Naive thymus-derived CD8-positive, alpha-beta T cell (primary cell): Measurements from ENCODE around the gene KDM2B. TPM values are rescaled to one million over a fixed set of nuclear protein-coding genes. Genes with fewer than 3 reads are reported as not detected.
"Not testable (repeated sequence)": the region's sequence is repeated elsewhere in the genome, so short reads cannot be mapped to it uniquely, and the experiment has no call there.

Experiments used
- ATAC-seq, 2 donors: fragments of 150-1000 bp; cut with Tn5 transposase in 1 of 2; sonication (Bioruptor Pico), chemical (Tn5 transposase) in 1 of 2; 1 replicate in 1 of 2; 2 replicates in 1 of 2; pipeline ENCODE4 v1.10.0; 2021; ENCODE audit warnings: mild to moderate bottlenecking in 2 of 2, moderate library complexity in 2 of 2
- POLR2A ChIA-PET: fragments of 350-600 bp; sonication (Branson Sonifier 250); formaldehyde crosslinking; loops from one replicate; lab custom pipeline; 2021; ENCODE audit warnings: antibody characterized with exemption; lab: Charles Lee
- DNase-seq, 10 donors: peaks; one replicate each; pipeline versions ENCODE4 v3.0.0 to v3.0.0-alpha.2; 2020 to 2022
- H3K27ac Mint-ChIP-seq, 10 donors: one replicate each; pipeline ENCODE4 v1.8.0; 2020 to 2022; ENCODE audit warnings: mild to moderate bottlenecking in 10 of 10, mixed read lengths in 10 of 10, moderate library complexity in 4 of 10, inconsistent platforms in 1 of 10
- H3K27me3 Mint-ChIP-seq, 5 donors: one replicate each; pipeline ENCODE4 v1.8.0; 2021 to 2022; ENCODE audit warnings: mixed read lengths in 5 of 5
- H3K36me3 Mint-ChIP-seq, 3 donors: one replicate each; pipeline ENCODE4 v1.8.0; 2020 to 2022; ENCODE audit warnings: mixed read lengths in 3 of 3, mild to moderate bottlenecking in 2 of 3, inconsistent platforms in 1 of 3
- H3K4me1 Mint-ChIP-seq, 4 donors: one replicate each; pipeline ENCODE4 v1.8.0; 2021 to 2022; ENCODE audit warnings: mixed read lengths in 4 of 4
- H3K4me3 Mint-ChIP-seq, 10 donors: one replicate each; pipeline ENCODE4 v1.8.0; 2020 to 2022; ENCODE audit warnings: mild to moderate bottlenecking in 10 of 10, mixed read lengths in 10 of 10, moderate library complexity in 6 of 10, inconsistent platforms in 1 of 10
- H3K9me3 Mint-ChIP-seq, 9 donors: one replicate each; pipeline ENCODE4 v1.8.0; 2020 to 2022; ENCODE audit warnings: mixed read lengths in 9 of 9, mild to moderate bottlenecking in 3 of 9, inconsistent platforms in 1 of 9, moderate library complexity in 1 of 9
- polyA plus RNA-seq, 3 donors: library from polyadenylated mRNA; unstranded; fragments of 300-500 nt; fragmentation: Illumina TruSeq; gene quantifications; one replicate each; pipeline ENCODE4 v1.2.3, GENCODE V29; 2021
- total RNA-seq, 8 experiments: library from RNA in 2 of 8; stranded (reverse) in 2 of 8; gene quantifications; one replicate each; pipeline ENCODE4 v1.2.3 and lab custom pipeline; 2021 to 2026

The KDM2B gene
- total and polyA plus RNA-seq, 5 experiments from 2014 or later: 13.0 to 95.0 (median 19.4) TPM

DNA sequence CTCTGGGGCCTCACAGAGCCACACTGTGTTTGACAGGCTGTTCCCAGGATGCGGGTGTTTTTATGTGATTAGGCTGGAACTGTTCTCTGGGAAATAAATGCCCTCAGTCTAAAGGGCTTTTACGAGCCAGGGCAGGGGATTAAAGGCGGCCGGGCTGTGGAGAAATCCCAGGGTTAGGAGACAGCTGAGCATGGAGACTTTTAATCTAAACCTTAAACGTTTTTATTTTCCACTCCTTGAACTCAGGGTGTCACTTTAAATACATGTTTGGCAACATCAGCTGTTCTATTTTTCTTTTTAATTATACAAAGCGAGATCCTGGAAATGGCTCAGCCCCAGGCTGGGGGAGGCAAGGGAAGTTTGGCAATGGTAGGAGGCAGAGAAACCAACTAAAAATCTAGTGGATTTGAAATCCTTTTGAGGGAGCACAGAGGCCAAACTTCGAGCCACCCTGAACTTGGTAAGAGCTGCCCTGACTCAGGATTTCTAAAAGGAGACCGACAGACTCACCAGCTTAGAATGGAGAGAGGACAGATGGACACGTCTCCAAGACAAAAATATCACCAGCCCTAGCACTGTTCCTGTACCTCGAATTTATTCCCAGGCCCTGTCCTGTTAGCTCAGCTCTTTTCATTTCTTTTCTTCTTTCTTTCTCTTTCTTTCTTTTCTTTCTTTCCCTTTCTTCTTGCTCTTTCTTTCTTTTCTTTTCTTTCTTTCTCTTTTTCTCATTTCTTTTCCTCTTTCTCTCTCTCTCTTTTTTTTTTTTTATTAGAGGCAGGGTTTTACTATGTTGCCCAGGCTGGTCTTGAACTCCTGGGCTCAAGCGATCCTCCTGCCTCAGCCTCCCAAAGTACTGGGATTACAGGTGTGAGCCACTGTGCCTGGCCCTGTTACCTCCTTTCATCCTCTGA lies 29.7 kb upstream of the KDM2B start:
- no peak for ATAC-seq
- DNase-seq: no peak
- POLR2A ChIA-PET: interaction anchor here (0.7 to 1.0 kb wide), 3 partner anchors 13 to 31 kb away, joined by 3 read pairs; no protein-coding TSS in a partner anchor
- Mint-ChIP-seq H3K4me3 (no peak overlapping the region), H3K36me3 (no peaks in the 10 kb centered on the region), H3K9me3 (no peaks in the 10 kb centered on the region), H3K27me3 (no peaks in the 10 kb centered on the region), H3K27ac (peak overlapping the region; percentile 4 to 90 (median 49)), H3K4me1 (peaks cover 5 to 8% (median 7%) of the 10 kb centered on the region in 4 donors)

- ATAC-seq: no peak
- peak overlapping the region in 4 of 10 donors; percentile 17 to 82 (median 55) for H3K27ac Mint-ChIP-seq
These were observed 27.5 kb upstream of the KDM2B start for GRCh38 chr12:121608301-121608700.

DNA sequence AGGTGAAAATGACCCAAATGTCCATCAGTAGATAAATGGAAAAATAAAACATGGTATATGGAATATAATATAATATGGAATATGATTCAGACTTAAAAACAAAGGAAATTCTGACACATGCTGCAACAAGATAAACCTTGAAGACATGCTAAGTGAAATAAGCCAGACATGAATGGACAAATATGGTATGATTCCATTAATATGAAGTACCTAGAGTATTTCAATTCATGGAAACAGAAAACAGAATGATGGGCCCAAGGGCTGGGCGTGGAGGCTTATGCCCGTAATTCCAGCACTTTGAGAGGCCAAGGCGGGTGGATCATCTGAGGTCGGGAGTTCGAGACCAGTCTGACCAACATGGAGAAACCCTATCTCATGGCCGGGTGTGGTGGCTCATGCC lies 22.8 kb upstream of the KDM2B start:
- no peaks in the 10 kb centered on the region for H3K27me3 Mint-ChIP-seq
- no peak overlapping the region for H3K4me3 Mint-ChIP-seq
- no peak overlapping the region for H3K27ac Mint-ChIP-seq
- H3K36me3 Mint-ChIP-seq: no peaks in the 10 kb centered on the region
- no peak for ATAC-seq
- no peaks in the 10 kb centered on the region for H3K9me3 Mint-ChIP-seq
- POLR2A ChIA-PET: interaction anchor here (0.7 to 2.0 kb wide), 3 partner anchors 8 to 24 kb away, joined by 6 to 9 read pairs (median 7); no protein-coding TSS in a partner anchor
- no peak for DNase-seq
- peaks cover 0 to 5% (median 2%) of the 10 kb centered on the region in 4 donors for H3K4me1 Mint-ChIP-seq

More at GRCh38 chr12:121608301-121608700, 27.5 kb upstream of the KDM2B start:
- DNase-seq: no peak
- Mint-ChIP-seq H3K4me3 (no peak overlapping the region), H3K36me3 (no peaks in the 10 kb centered on the region), H3K4me1 (peaks cover 0 to 7% (median 3%) of the 10 kb centered on the region in 4 donors), H3K9me3 (no peaks in the 10 kb centered on the region), H3K27me3 (no peaks in the 10 kb centered on the region)
- POLR2A ChIA-PET: no interaction called here

DNA sequence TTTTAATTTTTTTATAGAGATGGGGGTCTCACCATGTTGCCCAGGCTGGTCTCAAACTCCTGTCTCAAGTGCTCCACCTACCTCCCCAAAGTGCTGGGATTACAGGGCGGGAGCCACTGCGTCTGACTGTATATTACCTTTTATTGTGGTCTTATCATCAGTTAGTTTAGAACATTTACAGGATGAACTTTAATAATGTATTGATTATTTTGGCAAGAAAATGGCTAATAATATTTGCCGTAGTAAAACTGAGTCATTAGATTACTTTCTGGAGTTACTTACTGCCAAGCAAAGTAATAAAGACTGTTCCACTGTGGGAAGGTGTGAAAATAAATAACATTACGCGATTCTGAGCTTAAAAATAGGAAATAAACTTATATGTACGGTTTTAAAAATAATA lies 21.9 kb upstream of the KDM2B start:
- no peak for DNase-seq
- Mint-ChIP-seq H3K27me3 (no peaks in the 10 kb centered on the region), H3K4me1 (peaks cover 0 to 11% (median 2%) of the 10 kb centered on the region in 4 donors), H3K36me3 (no peaks in the 10 kb centered on the region), H3K9me3 (no peaks in the 10 kb centered on the region), H3K27ac (peak overlapping the region in 1 of 10 donors; percentile 46), H3K4me3 (no peak overlapping the region)
- ATAC-seq: no peak
- POLR2A ChIA-PET: interaction anchor here (1.5 to 2.0 kb wide), 2 partner anchors 12 to 24 kb away, joined by 7 to 9 read pairs; no protein-coding TSS in a partner anchor

GRCh38 chr12:121600702-121601336 lies 20.0 kb upstream of the KDM2B start:
- H3K4me1 Mint-ChIP-seq: peaks cover 0 to 11% (median 1%) of the 10 kb centered on the region in 4 donors
- POLR2A ChIA-PET: interaction anchor here (0.5 to 1.1 kb wide), 5 partner anchors 9 to 82 kb away, joined by 3 to 6 read pairs (median 4); no protein-coding TSS in a partner anchor
- H3K27me3 Mint-ChIP-seq: no peaks in the 10 kb centered on the region
- DNase-seq (no peak), ATAC-seq (no peak)
- H3K9me3 Mint-ChIP-seq: no peaks in the 10 kb centered on the region
- H3K27ac Mint-ChIP-seq: peak overlapping the region in 2 of 10 donors; percentile 7 to 12
- H3K4me3 Mint-ChIP-seq: no peak overlapping the region
- peaks cover 0 to 2% (median 0%) of the 10 kb centered on the region in 3 donors for H3K36me3 Mint-ChIP-seq

DNA sequence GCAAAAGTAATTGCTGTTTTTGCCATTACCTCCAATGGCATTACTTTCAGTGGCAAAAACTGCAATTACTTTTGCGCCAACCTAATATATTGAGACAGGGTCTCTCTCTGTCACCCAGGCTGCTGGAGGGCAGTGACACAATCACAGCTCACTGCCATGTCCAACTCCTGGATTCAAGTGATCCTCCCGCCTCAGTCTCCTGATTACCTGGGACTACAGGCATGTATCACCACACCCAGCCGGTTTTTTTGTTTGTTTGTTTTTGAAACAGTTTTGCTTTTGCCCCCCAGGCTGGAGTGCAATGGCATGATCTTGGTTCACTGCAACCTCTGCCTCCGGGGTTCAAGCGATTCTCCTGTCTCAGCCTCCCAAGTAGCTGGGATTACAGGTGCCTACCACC lies 15.7 kb upstream of the KDM2B start:
- H3K4me1 Mint-ChIP-seq: peaks cover 8 to 30% (median 16%) of the 10 kb centered on the region in 4 donors
- no peak overlapping the region for H3K27ac Mint-ChIP-seq
- no peaks in the 10 kb centered on the region for H3K27me3 Mint-ChIP-seq
- POLR2A ChIA-PET: interaction anchor here (1.5 kb wide), 1 partner anchor 15 kb away, joined by 3 read pairs; no protein-coding TSS in a partner anchor
- no peak for ATAC-seq
- no peak overlapping the region for H3K4me3 Mint-ChIP-seq
- DNase-seq: no peak
- H3K36me3 Mint-ChIP-seq: peaks cover 0 to 4% (median 0%) of the 10 kb centered on the region in 3 donors
- H3K9me3 Mint-ChIP-seq: no peaks in the 10 kb centered on the region

GRCh38 chr12:121595520-121595919 lies 14.7 kb upstream of the KDM2B start:
- Mint-ChIP-seq H3K36me3 (peaks cover 0 to 4% (median 0%) of the 10 kb centered on the region in 3 donors), H3K4me1 (peaks cover 12 to 40% (median 25%) of the 10 kb centered on the region in 4 donors), H3K4me3 (no peak overlapping the region), H3K9me3 (no peaks in the 10 kb centered on the region), H3K27me3 (peaks cover 0 to 1% (median 0%) of the 10 kb centered on the region in 5 donors), H3K27ac (peak overlapping the region in 2 of 10 donors; percentile 41 to 43)
- ATAC-seq (no peak), DNase-seq (no peak)
- POLR2A ChIA-PET: interaction anchor here (1.0 to 2.1 kb wide), 3 partner anchors 9 to 16 kb away, joined by 3 to 9 read pairs (median 6); partner anchors contain the start of gene KDM2B

DNA sequence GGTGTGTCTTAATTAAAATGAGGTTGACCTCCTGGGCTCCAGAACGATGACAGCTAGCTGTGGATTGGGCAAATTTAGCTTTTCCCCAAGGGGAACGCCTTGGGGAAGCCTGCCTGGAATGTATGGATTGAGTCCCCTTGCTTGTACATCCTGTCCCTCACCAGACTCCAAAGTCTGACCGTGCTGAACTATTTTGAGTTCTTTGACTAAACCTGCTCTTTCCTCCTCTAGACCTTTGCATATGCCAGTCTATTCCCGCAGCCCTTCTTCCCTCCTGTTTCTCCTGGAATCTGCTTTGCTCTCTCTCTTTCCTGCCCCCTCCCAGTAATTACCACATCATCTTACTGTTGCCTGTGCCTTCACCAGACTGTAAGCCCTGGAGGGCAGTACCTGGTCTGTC lies 11.5 kb upstream of the KDM2B start:
- Mint-ChIP-seq H3K36me3 (peaks cover 0 to 4% (median 0%) of the 10 kb centered on the region in 3 donors), H3K27ac (peak overlapping the region; percentile 43 to 99 (median 90)), H3K4me3 (peak overlapping the region in 8 of 10 donors; percentile 3 to 67 (median 46)), H3K27me3 (peaks cover 0 to 2% (median 0%) of the 10 kb centered on the region in 5 donors), H3K9me3 (no peaks in the 10 kb centered on the region), H3K4me1 (peaks cover 13 to 40% (median 36%) of the 10 kb centered on the region in 4 donors)
- no peak for ATAC-seq
- no peak for DNase-seq
- POLR2A ChIA-PET: interaction anchor here (2.5 to 5.1 kb wide), 3 partner anchors 14 to 80 kb away, joined by 9 to 146 read pairs (median 28); partner anchors contain the start of genes KDM2B and ORAI1

- H3K27me3 Mint-ChIP-seq: peaks cover 0 to 2% (median 0%) of the 10 kb centered on the region in 5 donors
- H3K4me3 Mint-ChIP-seq: peak overlapping the region; percentile 65 to 91 (median 89)
- H3K36me3 Mint-ChIP-seq: peaks cover 0 to under 1% (median 0%) of the 10 kb centered on the region in 3 donors
- H3K9me3 Mint-ChIP-seq: no peaks in the 10 kb centered on the region
- DNase-seq (peak; percentile 25 to 92 (median 70)), ATAC-seq (peak; percentile 72 to 80)
- POLR2A ChIA-PET: interaction anchor here (0.6 to 5.1 kb wide), 14 partner anchors 8 to 214 kb away, joined by 3 to 146 read pairs (median 8); partner anchors contain the start of genes KDM2B and ORAI1
- peaks cover 13 to 40% (median 40%) of the 10 kb centered on the region in 4 donors for H3K4me1 Mint-ChIP-seq
- H3K27ac Mint-ChIP-seq: peak overlapping the region; percentile 95 to 99 (median 98)
These were observed 9.8 kb upstream of the KDM2B start for GRCh38 chr12:121590476-121591143.

- POLR2A ChIA-PET: interaction anchor here (0.6 to 10.6 kb wide), 2 partner anchors 15 to 40 kb away, joined by 5 to 150 read pairs; partner anchors contain the start of gene ORAI1
- H3K9me3 Mint-ChIP-seq, DNase-seq, H3K4me3 Mint-ChIP-seq, H3K36me3 Mint-ChIP-seq, H3K27me3 Mint-ChIP-seq, ATAC-seq: not testable (repeated sequence)
- peaks cover 15 to 42% (median 39%) of the 10 kb centered on the region in 4 donors for H3K4me1 Mint-ChIP-seq
- H3K27ac Mint-ChIP-seq: peak overlapping the region in 8 of 10 donors; percentile 3 to 91 (median 39)
These were observed 4.1 kb upstream of the KDM2B start for GRCh38 chr12:121584885-121585284.

DNA sequence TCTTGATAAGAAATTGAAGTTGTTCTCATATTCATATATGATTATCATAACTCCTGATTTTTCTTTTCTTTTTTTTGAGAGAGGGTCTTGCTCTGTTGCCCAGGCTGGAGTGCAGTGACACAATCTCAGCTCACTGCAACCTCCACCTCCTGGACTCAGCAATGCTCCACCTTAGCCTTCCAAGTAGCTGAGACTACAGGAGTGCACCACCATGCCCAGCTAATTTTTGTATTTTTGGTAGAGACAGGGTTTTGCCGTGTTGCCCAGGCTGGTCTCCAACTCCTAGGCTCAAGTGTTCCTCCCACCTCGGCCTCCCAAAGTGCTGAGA lies 2.5 kb upstream of the KDM2B start:
- not testable (repeated sequence) for ATAC-seq, H3K27me3 Mint-ChIP-seq, DNase-seq, H3K36me3 Mint-ChIP-seq, H3K9me3 Mint-ChIP-seq
- POLR2A ChIA-PET: interaction anchor here (0.8 to 10.6 kb wide), 4 partner anchors 41 to 211 kb away, joined by 3 to 150 read pairs (median 3); partner anchors contain the start of gene ORAI1
- Mint-ChIP-seq H3K4me3 (peak overlapping the region in 3 of 10 donors; percentile 4 to 39 (median 34)), H3K4me1 (peaks cover 16 to 41% (median 35%) of the 10 kb centered on the region in 4 donors), H3K27ac (peak overlapping the region; percentile 14 to 100 (median 82))
